ENCODE data around the gene PTPN5.

- TF ChIP-seq CTCF (IDR thresholded peaks at IDR 0.05), result no peak
- TF ChIP-seq POLR2A (IDR thresholded peaks at IDR 0.05), result no peak
These were observed 3.4 kb upstream of the PTPN5 start for GRCh38 chr11:18794956-18795355.

Data from transverse colon (tissue), 3 donors.